Kidney (tissue), 14 donors: ENCODE results near the gene PRSS36. TPM values are rescaled to one million over a fixed set of nuclear protein-coding genes. Genes with fewer than 3 reads are reported as not detected.

ENCODE experiments used
- DNase-seq, 5 donors: peaks; one replicate each; pipeline ENCODE4 v3.0.0-alpha.2; 2013 to 2020
- FAIRE-seq: peaks from 2 replicates; lab custom pipeline; 2012; peaks lifted over from hg19 to GRCh38; lab: Jason Lieb, UNC
- H3K27ac ChIP-seq, 2 donors: one replicate each; pipeline ENCODE4 v1.7.0; 2013; ENCODE audit warnings: low read depth in 2 of 2, low read length in 2 of 2, inconsistent platforms in 1 of 2
- H3K27me3 ChIP-seq: one replicate; pipeline ENCODE4 v1.7.1; 2013; ENCODE audit warnings: low read length, inconsistent platforms; ENCODE audit not compliant: control insufficient read depth, insufficient read depth
- H3K36me3 ChIP-seq, 3 donors: one replicate each; pipeline versions ENCODE4 v1.7.0 to v1.7.1; 2013; ENCODE audit warnings: low read length in 3 of 3, control low read depth in 1 of 3, inconsistent platforms in 1 of 3; ENCODE audit not compliant: insufficient read depth in 3 of 3, control insufficient read depth in 2 of 3
- H3K4me1 ChIP-seq, 3 donors: one replicate each; pipeline versions ENCODE4 v1.7.0 to v1.7.1; 2013; ENCODE audit warnings: low read length in 3 of 3, inconsistent platforms in 1 of 3, low read depth in 1 of 3; ENCODE audit not compliant: control insufficient read depth in 2 of 3, insufficient read depth in 2 of 3
- H3K4me3 ChIP-seq, 3 donors: one replicate each; pipeline versions ENCODE4 v1.7.0 to v1.8.1; 2013; ENCODE audit warnings: low read length in 3 of 3, control low read depth in 1 of 3, inconsistent platforms in 1 of 3
- H3K9ac ChIP-seq, 3 donors: one replicate each; pipeline versions ENCODE4 v1.7.0 to v1.7.1; 2013; ENCODE audit warnings: low read length in 3 of 3, control low read depth in 1 of 3, inconsistent platforms in 1 of 3
- H3K9me3 ChIP-seq, 3 donors: one replicate each; pipeline versions ENCODE4 v1.7.0 to v1.7.1; 2013; ENCODE audit warnings: low read length in 3 of 3, control low read depth in 1 of 3, inconsistent platforms in 1 of 3; ENCODE audit not compliant: control insufficient read depth in 2 of 3, insufficient read depth in 1 of 3
- CTCF ChIP-seq: IDR thresholded peaks from 3 replicates; pipeline ENCODE4 v1.5.1; 2012; ENCODE audit warnings: mild to moderate bottlenecking, moderate library complexity, borderline replicate concordance; ENCODE audit not compliant: insufficient read depth; ENCODE audit errors: extremely low read depth
- intact Hi-C: fragments of 100-400 bp; cut with DNase I; formaldehyde crosslinking; loops from one replicate; pipeline ENCODE4 v1.11.1; 2022
- polyA plus RNA-seq: library from polyadenylated mRNA; stranded (reverse); fragments of 350-450 nt; fragmentation: Illumina TruSeq; extraction: RNeasy Lipid Tissue Mini Kit (QIAGEN cat#74804); gene quantifications from one replicate; pipeline ENCODE4 v1.2.3, GENCODE V29; 2014; ENCODE audit warnings: low read depth, low replicate concordance; ENCODE audit not compliant: insufficient read depth
- total RNA-seq: library from RNA; stranded (reverse); fragmentation: NEBNext Ultra II Directional; extraction: Animal tissue kit (Norgen Biotek cat#: 25700); gene quantifications from one replicate; pipeline ENCODE4 v1.2.1, GENCODE V29; 2021
- donor health status: control.
- donor health status: control.
- donor health status: control.
- donor health status: control.
- donor health status: control.
- donor health status: DM: yes; HTN: yes; CAD: no.
- donor health status: Normal renal cell carcinoma (clear cell type).

Gene PRSS36
- total and polyA plus RNA-seq, 2 donors from 2014 or later: 1.7 to 4.1 TPM

- DNase-seq: no peak
- Histone ChIP-seq H3K27me3 (no peaks in the 10 kb centered on the region), H3K36me3 (peaks cover 36 to 76% (median 62%) of the 10 kb centered on the region in 3 donors), H3K9me3 (no peaks in the 10 kb centered on the region), H3K27ac (no peak overlapping the region), H3K9ac (no peak overlapping the region), H3K4me1 (peaks cover 0 to 15% (median 15%) of the 10 kb centered on the region in 3 donors), H3K4me3 (no peak overlapping the region)
- no peak for TF ChIP-seq CTCF
- intact Hi-C loops: no loop called here
- no peak for FAIRE-seq
Measured at GRCh38 chr16:31185339-31185738, 35.5 kb upstream of the PRSS36 start.

GRCh38 chr16:31184888-31185287 lies 35.0 kb upstream of the PRSS36 start:
- FAIRE-seq (no peak), DNase-seq (no peak)
- peaks cover 0 to 15% (median 15%) of the 10 kb centered on the region in 3 donors for H3K4me1 ChIP-seq
- H3K36me3 ChIP-seq: peaks cover 32 to 71% (median 57%) of the 10 kb centered on the region in 3 donors
- H3K9ac ChIP-seq: no peak overlapping the region
- H3K27me3 ChIP-seq: no peaks in the 10 kb centered on the region
- no peak overlapping the region for H3K27ac ChIP-seq
- no peaks in the 10 kb centered on the region for H3K9me3 ChIP-seq
- no peak overlapping the region for H3K4me3 ChIP-seq
- TF ChIP-seq CTCF: no peak
- intact Hi-C loops: no loop called here

GRCh38 chr16:31183432-31184428 lies 33.9 kb upstream of the PRSS36 start:
- Histone ChIP-seq H3K4me1 (peaks cover 3 to 19% (median 15%) of the 10 kb centered on the region in 3 donors), H3K27me3 (no peaks in the 10 kb centered on the region), H3K9ac (no peak overlapping the region), H3K9me3 (no peaks in the 10 kb centered on the region), H3K36me3 (peaks cover 20 to 60% (median 45%) of the 10 kb centered on the region in 3 donors), H3K4me3 (no peak overlapping the region), H3K27ac (no peak overlapping the region)
- no peak for TF ChIP-seq CTCF
- DNase-seq: no peak
- intact Hi-C loops: no loop called here
- no peak for FAIRE-seq
